Stimulated activated CD4-positive, alpha-beta T cell treated with anti-CD3 and anti-CD28 coated beads, TNF-alpha, amount 100 ng/mL, for 4 hours (primary cell): ENCODE measurements around the gene DUOX2.

Source experiments
- DNase-seq, 3 experiments: peaks; one replicate each; pipeline ENCODE4 v3.0.0-alpha.2; 2020; ENCODE audit warnings: low read depth in 3 of 3

The DUOX2 gene

DNA sequence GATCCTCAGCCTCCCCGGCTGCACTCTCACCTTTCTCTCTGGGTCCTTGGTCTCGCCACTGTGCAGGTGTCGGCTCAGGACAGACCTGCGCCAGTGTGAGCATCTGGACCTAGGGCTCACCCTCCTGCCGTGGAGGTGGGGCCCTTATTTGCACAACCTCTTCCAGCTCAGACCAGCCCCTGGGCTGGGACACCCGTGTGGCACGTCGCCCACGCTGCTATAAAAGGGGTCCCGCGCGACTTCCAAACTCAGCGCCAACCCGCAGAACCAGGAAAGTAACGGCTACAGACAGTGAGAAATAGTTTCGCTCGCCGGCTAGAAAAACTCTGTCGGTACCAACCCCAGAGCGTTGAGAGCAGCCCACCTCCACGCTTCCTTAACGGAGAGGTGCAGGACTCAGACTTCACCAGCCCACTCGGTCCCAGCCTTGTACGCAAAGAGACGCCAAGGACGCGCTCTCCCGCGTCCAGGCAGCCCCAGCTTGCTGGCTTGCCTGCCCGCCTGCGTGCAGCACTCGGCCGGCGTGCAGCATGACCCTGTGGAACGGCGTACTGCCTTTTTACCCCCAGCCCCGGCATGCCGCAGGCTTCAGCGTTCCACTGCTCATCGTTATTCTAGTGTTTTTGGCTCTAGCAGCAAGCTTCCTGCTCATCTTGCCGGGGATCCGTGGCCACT, at the start of gene DUOX2, which contains the start of gene DUOXA2:
TSS of gene DUOX2 (minus strand) at position 97 of the 675 bp plus-strand sequence. CDS start 761 bp downstream, outside the sequence.
TSS of gene DUOXA2 (plus strand) at position 251 of the 675 bp plus-strand sequence. CDS start at position 531, 280 bp downstream.
- no peak for DNase-seq

DNA sequence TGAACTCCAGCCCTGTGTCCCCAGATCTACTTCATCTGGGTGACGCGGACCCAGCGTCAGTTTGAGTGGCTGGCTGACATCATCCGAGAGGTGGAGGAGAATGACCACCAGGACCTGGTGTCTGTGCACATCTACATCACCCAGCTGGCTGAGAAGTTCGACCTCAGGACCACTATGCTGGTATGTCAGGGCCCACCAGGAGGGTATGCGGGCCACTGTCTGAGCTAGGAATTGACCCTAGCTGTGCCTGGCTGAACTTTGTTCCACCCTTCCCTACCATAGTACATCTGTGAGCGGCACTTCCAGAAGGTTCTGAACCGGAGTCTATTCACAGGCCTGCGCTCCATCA, 49.5 kb upstream of the DUOX2 start:
- DNase-seq, result no peak

DNA sequence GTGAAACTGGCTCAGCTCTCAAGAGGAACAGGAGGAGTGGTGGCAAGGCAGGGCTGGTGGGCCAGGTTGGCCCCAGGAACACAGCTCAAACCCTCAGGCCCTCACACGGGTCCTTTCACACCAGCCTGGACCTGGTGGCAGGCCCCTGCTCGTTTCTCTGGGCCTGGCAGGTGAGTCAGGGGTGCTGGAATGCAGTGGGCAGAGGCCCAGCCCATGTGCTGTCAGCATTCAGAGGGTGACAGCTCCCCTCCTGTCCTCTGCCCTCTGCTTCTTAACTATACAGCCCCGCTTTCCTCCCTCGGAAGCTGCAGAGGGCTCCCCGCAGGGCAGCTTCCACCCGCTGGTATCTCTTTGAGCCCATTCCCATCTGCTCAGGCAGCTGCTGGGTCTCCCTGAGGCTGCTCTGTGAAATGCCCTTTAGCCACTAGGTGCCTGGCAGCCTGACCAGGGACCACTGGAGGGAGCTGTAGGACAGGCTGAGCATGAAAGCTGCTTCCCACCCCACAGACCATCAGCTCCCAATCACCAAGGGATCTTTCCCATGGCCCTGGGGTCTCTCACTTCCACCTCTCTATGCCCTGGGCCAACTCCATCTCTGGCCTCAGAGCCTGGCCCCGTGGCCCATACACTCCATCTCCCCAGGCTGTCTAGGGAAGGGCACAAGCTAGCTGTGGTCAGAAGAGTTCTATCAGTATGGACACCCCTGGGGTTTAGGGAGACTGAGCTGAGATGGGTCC, 49.0 kb upstream of the DUOX2 start:
- peak; percentile 21 to 25 (median 22) for DNase-seq

DNA sequence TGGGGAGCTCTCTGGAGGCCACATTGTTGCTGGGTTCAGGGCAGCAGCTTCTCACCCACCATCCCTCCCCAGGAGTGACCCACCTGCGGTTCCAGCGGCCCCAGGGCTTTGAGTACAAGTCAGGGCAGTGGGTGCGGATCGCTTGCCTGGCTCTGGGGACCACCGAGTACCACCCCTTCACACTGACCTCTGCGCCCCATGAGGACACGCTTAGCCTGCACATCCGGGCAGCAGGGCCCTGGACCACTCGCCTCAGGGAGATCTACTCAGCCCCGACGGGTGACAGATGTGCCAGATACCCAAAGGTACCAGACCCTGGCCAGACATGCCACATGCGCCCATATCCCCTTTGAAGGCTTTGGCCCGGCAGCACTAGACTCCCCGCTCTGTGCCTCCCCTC, 47.7 kb upstream of the DUOX2 start:
- no peak for DNase-seq

DNA sequence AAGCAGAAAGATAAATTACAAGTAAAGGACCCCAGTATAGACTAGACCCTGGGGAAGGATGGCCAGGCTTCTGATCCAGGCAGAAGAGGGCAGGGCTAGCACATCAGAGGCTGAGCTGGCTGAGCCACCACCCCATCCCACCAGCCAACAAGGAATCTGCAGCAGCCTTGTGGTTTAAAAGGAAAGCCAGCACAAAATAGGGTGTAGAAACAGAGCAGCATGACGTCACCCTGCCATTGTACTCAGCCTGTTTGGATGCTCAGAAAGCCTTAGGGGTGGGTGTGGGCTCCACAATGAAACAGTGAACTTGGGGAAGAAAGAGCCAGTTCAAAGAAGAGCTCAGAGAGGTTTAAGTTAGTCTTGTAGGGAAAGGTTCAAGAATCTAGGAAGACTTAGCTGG, 44.0 kb upstream of the DUOX2 start:
- no peak for DNase-seq

DNA sequence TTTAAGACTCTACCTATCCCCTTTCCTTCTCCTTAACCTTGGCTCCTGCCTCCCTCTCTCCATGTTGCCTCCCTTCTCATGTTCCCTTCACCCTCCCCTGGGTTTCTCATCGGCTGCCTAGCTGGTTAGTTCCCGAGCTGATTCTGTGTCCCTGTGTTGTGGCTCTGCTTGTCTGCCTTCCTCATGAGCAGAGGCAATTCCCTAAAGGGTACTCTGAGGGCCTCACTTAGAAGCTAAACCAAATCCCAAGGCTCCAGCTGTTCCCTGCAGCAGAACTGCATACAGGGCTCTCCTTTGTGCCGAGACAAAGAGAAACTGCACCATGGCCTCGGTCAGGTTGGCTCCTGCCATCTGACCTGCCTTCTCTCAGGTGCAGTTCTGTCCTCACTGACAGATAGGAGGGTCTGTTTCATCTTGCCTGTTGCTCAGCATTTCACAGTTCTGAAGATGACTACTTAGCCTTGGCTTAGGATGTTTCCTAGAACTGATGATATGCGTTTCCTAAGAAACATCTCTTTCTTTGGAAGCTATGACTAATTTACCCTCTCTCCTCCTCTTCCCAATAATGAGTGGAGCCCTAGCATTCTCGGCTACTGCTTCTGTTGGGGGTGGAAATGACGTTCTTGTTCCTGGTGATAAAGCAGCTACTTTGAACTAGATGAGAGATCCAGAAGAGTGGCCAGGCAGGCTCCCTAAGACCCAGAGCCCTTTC, 42.9 kb upstream of the DUOX2 start:
- no peak for DNase-seq

DNA sequence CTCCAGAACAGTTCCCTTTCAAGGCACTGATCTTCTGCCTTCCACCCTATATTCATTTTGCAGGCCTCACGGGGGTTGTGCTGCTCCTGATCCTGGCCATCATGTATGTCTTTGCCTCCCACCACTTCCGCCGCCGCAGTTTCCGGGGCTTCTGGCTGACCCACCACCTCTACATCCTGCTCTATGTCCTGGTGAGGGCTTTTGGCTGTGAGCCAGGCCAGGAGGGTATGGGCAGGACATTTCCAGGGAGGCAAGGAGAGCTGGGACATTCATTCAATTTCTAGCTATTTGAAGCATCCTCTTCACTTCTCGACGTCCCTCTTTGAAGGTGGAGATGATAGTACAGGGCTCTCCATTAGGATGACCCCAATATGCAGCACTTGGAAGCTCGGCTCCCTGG, 41.8 kb upstream of the DUOX2 start:
- no peak for DNase-seq

DNA sequence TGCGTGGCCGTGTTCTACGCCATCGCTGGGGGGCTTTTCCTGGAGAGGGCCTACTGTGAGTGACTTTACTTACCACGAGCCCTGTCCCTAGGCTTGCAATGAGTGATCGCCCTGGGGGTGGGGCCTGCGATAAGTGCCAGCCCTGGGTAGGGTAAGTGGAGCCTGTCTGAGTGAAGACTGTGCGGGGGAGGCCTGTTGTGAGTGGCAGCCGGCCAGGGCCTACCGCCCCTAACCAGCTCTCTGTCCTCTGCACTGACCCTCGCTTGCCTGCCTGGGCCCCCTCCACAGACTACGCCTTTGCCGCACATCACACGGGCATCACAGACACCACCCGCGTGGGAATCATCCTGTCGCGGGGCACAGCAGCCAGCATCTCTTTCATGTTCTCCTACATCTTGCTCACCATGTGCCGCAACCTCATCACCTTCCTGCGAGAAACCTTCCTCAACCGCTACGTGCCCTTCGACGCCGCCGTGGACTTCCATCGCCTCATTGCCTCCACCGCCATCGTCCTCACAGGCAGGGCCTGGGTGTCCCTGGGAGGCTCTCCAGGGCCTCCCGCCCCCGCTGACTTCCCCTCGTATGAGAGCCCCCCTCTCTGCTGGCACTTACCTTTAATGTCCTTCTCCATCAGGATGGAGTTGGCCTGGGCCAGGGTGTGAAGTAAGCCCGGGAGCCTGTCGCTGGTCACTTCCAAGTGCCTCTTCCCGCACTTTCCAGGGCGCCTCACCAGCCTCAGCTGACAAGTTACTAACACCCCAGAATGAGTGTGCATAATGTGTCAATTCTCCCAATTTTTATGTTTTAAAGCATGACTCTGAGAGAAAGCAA, 38.2 kb upstream of the DUOX2 start:
- DNase-seq, result no peak

DNA sequence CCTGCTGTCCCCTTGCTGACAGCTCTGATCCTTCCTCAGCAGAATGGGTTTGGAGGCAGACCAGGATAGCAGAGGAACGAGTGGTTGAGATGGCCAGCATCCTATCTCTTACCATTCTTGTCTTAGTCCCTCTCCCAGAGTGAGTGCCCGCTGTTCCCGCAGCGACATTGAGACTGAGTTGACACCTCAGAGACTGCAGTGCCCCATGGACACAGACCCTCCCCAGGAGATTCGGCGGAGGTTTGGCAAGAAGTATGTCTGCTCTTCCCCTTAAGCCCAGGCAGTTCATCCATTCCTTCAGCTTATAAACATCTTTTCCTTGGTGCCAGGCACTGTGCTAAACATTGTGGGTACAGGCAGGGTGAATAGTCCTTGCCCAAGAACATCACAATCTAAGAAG, 37.0 kb upstream of the DUOX2 start:
- no peak for DNase-seq

DNA sequence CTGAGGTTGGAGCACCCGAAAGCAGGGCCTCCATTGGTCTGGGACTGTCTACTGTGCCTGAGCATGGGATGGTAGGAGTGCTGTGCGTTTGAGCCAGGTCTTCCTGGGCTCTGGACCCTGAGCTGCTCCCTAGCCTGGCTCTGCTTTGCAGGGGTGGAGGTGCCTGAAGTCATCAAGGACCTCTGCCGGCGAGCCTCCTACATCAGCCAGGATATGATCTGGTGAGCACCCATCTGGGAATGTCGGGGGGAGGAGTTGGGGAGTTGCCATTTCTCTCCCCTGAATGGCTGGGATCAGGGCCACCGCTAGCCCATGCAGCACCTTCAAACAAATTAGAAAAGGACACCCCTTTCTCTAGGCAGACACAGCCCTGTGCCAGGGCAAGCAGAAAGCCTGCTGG, 36.5 kb upstream of the DUOX2 start:
- no peak for DNase-seq

DNA sequence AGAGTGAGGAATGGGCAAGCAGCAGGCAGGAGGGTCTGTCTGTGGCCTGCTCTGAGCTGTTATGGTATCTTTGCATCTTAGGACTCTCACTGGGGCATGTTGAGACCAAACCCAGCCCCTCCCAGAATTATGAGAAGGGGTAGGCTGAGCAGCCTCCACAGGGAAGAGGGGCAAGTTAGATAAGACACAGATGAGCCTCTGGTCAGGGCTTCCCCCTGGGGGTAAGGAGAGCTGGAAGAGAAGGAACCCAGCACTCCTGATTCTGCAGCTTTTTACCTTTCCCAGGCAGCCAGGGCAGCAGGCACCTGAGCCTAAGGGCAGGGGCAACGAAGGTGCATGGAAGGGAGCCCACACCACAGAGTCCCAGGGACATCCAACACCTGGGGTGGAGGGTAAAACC, 35.1 kb upstream of the DUOX2 start:
- no peak for DNase-seq

DNA sequence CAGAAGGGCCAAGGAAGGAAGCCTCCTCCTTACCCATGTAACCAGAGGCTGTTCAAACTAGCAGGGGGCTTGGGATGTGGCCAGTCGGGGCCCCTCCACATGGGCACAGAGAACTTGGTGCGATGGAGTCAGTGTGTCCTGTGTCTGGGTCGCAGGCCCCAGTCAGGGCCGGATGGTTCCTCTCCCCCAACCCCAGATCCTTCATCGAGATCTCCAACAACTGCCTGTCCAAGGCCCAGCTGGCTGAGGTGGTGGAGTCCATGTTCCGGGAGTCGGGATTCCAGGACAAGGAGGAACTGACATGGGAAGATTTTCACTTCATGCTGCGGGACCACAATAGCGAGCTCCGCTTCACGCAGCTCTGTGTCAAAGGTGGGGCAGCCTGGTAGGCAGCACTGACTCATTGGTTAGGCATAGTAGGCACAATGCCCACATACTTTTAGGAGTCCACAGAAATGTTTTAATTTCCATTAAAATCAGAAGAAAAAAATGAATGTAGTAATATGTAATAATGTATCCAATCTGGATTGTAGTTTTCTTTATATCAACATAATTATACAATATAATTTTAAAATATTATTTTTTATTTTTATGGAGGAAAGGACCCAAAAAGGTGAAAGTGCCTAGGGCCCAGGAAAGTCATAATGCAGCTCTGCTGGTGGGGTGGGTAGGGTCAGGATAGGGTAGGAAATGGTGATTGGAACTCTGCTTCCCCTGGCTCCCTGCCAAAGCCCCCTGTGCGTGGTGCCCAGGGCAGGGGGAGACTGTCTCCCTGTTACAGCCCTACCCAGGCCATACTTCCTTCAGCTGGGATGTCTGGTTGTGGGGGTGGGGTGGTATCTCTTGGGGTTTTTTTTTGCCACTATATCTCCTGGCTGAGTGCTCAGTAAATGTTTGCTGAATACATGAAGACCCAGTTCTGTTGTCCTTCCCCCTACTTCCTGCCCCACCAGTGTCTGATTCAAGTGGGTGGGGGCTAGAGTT, 34.4 kb upstream of the DUOX2 start:
- no peak for DNase-seq

DNA sequence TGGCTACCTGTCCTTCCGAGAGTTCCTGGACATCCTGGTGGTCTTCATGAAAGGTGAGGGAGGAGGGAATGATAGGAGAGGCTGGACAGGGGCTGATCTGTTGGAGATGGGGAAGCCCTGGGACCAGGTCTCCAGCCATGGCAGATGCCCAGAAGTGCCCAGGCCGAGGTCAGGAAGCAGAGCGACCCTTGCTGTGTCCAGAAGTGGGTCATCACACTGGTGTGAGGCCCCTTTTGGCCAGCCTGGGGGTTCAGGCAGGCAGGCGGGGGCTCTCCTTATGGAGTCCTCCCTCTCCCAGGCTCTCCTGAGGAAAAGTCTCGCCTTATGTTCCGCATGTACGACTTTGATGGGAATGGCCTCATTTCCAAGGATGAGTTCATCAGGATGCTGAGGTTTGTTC, 33.6 kb upstream of the DUOX2 start:
- DNase-seq, result no peak

DNA sequence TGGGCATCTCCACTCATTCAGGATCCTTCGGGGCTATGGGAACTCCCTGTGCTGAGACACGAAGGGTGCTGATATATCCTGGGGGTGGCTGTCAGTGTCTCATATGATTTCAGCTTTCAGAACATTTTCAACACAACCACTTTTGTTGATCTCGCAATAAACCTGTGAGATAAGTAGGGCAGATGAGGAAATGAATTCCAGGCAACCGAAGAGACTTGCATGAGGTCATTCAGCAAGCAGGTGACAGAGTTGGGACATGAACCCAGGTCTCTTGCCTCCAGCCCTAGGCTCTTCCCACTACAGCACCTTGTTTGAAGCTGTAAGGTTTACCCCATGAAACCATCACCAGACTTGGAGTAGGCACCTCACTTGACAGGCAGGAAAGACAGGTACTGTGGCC, 32.4 kb upstream of the DUOX2 start:
- no peak for DNase-seq

DNA sequence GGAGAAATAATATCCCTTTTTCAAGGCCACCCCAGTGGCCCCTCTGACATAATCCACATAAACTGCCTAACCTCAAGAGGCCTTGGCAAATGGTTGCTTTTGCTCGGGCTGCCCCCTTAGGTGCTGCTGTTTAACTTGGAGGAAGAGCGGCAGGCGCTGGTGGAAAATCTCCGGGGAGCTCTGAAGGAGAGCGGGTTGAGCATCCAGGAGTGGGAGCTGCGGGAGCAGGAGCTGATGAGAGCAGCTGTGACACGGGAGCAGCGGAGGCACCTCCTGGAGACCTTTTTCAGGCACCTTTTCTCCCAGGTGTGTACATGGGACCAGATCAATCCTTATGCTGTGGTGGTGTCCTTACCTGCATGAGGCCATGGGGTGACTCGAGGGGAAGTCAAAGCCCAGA, 30.8 kb upstream of the DUOX2 start:
- DNase-seq, result no peak

DNA sequence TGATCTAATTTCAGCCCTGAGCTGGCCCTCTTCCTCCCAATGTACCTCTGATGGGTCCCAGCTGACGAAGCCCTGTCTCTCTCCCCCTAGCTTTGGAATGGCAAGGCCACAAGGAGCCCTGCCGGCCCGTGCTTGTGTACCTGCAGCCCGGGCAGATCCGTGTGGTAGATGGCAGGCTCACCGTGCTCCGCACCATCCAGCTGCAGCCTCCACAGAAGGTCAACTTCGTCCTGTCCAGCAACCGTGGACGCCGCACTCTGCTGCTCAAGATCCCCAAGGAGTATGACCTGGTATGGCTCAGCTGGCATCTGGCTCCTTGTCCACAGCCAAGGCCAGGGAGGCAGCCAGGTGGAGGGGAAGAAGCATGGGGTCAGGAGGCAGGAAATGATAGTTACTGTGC, 30.0 kb upstream of the DUOX2 start:
- DNase-seq, result no peak

DNA sequence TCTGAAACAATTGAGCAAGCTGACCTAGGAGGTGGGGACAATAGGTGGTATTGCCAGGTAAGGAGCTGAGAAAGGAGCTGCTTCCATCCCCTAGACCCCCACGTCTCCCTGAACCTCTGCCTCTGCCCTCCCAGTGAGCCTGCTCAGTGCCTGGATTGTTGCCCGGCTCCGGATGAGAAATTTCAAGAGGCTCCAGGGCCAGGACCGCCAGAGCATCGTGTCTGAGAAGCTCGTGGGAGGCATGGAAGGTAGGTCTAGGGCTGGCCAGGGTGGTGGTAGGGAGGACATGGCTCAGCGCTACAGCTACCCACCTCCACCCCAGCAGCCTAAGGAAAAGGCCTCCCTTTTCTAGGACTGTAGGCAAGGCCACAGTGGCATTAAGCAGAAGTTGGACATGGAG, 29.1 kb upstream of the DUOX2 start:
- DNase-seq, result no peak

DNA sequence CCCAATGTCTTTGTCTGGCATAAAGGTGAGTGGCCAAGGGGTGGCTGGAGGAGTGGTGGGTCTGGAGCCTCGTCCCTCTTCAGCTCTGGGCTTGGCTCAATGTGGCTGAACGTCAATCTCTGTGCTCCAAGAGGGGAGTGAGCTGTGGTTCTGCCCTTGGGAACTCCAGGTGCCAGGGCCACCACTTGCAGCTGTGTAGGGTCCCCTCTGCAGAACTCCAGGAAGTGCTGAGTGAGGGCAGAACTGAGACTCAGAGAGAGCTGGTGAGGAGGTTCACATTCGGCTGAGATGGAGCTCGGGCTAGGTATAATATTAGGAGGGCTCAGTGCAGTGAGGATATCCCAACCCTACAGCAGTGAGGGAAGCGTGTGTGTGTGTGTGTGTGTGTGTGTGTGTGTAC, 27.4 kb upstream of the DUOX2 start:
- no peak for DNase-seq

DNA sequence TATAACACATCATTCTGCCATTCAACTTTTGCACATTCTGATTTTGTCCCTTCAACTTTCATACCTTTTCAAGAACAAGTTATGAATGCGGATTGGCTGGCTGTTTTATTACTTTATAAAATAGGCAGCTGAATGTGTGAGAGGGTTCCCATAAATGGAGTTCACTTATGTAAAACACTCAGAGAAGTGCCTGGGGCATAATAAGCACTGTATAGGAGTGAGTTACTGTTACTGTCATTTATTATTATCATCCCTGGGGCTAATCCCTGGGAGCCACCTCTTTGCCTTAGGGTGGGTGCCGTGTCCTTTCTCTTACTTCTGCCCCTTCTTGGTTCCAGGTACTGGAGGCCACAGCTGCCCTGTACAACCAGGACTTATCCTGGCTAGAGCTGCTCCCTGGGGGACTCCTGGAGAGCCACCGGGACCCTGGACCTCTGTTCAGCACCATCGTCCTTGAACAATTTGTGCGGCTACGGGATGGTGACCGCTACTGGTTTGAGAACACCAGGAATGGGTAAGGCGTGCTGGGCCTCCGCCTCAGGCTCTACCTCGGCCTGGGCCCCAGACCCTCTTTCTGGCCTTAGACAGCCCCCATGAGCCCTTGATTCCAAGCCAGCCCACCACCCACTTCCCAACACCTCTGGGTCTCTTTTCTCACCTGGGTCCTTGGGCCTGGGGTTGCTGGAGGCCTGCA, 26.7 kb upstream of the DUOX2 start:
- no peak for DNase-seq

DNA sequence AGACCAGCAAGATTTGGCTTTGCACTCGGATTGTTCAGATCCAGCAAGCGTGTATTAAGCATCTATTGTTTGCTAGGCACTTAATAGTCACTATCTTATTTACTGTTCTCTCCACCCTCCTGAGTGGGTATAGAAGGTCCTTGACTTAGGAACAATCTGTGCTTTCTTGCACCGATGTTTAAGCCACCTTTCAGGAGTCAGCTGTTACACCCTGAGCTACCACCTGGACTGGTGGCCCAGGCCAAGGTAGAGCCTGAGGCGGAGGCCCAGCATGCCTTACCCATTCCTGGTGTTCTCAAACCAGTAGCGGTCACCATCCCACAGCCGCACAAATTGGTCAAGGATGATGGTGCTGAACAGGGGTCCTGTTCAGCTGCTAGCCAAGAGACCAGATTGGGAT, 25.8 kb upstream of the DUOX2 start:
- no peak for DNase-seq
